Neural progenitor cell (in vitro differentiated cells): ENCODE measurements around the gene NTPCR.

Experiments used
- CTCF ChIP-seq: fragments of 200-600 bp; sonication (generic); IDR thresholded peaks from 2 replicates; pipeline ENCODE4 v1.5.1; 2017; ENCODE audit warnings: antibody characterized with exemption, mild to moderate bottlenecking
- EZH2phosphoT487 ChIP-seq: fragments of 200-600 bp; sonication (generic); IDR thresholded peaks from 2 replicates; pipeline ENCODE4 v1.6.1; 2017; ENCODE audit warnings: antibody characterized with exemption

DNA sequence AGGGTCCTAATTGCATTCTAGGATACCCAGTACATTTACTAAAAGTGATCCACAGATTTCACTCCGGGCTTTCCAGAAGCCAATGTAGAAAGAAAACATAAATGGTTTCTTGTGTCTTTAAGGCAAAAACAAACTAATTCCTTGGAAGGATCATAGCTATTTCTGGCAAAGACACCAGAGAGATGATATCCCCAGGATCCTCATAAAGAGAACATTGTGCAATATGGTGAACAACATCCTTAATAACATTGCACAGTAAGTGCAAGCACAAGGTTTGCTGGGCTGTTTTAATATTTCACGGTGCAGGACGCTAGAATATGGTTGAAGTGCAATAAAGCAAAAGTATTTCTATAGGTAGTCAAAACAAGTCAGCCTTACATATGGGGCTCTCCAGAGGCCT lies 83.0 kb downstream of the NTPCR start:
- TF ChIP-seq CTCF = no peak
- no peak for TF ChIP-seq EZH2phosphoT487
